Measurements from ENCODE around the gene SLC9A8. TPM values are rescaled to one million over a fixed set of nuclear protein-coding genes. Genes with fewer than 3 reads are reported as not detected.
A peak's percentile ranks its signal among the peaks of the same experiment; 100 is the strongest.
"Not testable (repeated sequence)": the region's sequence is repeated elsewhere in the genome, so short reads cannot be mapped to it uniquely, and the experiment has no call there.

Gene SLC9A8
- total RNA-seq, 1 donor from 2014 or later: 4.4 TPM

- no peak for ATAC-seq
These were observed 26.8 kb upstream of the SLC9A8 start for GRCh38 chr20:49785852-49786175.

GRCh38 chr20:49786196-49786595 is 26.4 kb upstream of the SLC9A8 start:
- ATAC-seq (no peak), DNase-seq (no peak)
- intact Hi-C loops (cut with micrococcal nuclease): no loop called here

More at GRCh38 chr20:49785852-49786175, 26.8 kb upstream of the SLC9A8 start:
- intact Hi-C loops (cut with micrococcal nuclease): no loop called here
- DNase-seq: no peak

GRCh38 chr20:49786668-49787370 is 25.8 kb upstream of the SLC9A8 start:
- ATAC-seq: no peak
- DNase-seq: no peak

GRCh38 chr20:49787371-49788357 is 25.0 kb upstream of the SLC9A8 start:
- intact Hi-C loops (cut with micrococcal nuclease): no loop called here
- no peak for DNase-seq
- no peak for ATAC-seq

More at GRCh38 chr20:49786668-49787370, 25.8 kb upstream of the SLC9A8 start:
- intact Hi-C loops (cut with micrococcal nuclease): no loop called here

GRCh38 chr20:49790077-49790798 is 22.4 kb upstream of the SLC9A8 start:
- DNase-seq (peak; percentile 41), ATAC-seq (peak; percentile 74)
- intact Hi-C loops (cut with micrococcal nuclease): no loop called here

- ATAC-seq: no peak
- intact Hi-C loops (cut with micrococcal nuclease): no loop called here
- no peak for DNase-seq
These were observed 21.5 kb upstream of the SLC9A8 start for GRCh38 chr20:49791165-49791564.

- ATAC-seq (no peak), DNase-seq (no peak)
- intact Hi-C loops (cut with micrococcal nuclease): no loop called here
These were observed 20.6 kb upstream of the SLC9A8 start for GRCh38 chr20:49792006-49792405.

GRCh38 chr20:49792611-49793010 is 20.0 kb upstream of the SLC9A8 start:
- ATAC-seq (no peak), DNase-seq (no peak)
- intact Hi-C loops (cut with micrococcal nuclease): no loop called here

- DNase-seq (no peak), ATAC-seq (no peak)
- intact Hi-C loops (cut with micrococcal nuclease): no loop called here
These were observed 18.1 kb upstream of the SLC9A8 start for GRCh38 chr20:49794336-49795134.

GRCh38 chr20:49795135-49795424 is 17.5 kb upstream of the SLC9A8 start:
- no peak for ATAC-seq
- DNase-seq: no peak
- intact Hi-C loops (cut with micrococcal nuclease): no loop called here

GRCh38 chr20:49796600-49797343 is 15.9 kb upstream of the SLC9A8 start:
- intact Hi-C loops (cut with micrococcal nuclease): no loop called here
- ATAC-seq: no peak

GRCh38 chr20:49797344-49797615 is 15.3 kb upstream of the SLC9A8 start:
- intact Hi-C loops (cut with micrococcal nuclease): no loop called here

More at GRCh38 chr20:49796600-49797343, 15.9 kb upstream of the SLC9A8 start:
- no peak for DNase-seq

GRCh38 chr20:49798718-49799117 is 13.9 kb upstream of the SLC9A8 start:
- DNase-seq (no peak), ATAC-seq (no peak)
- intact Hi-C loops (cut with micrococcal nuclease): no loop called here

More at GRCh38 chr20:49797344-49797615, 15.3 kb upstream of the SLC9A8 start:
- DNase-seq (no peak), ATAC-seq (no peak)

GRCh38 chr20:49799698-49800097 is 12.9 kb upstream of the SLC9A8 start:
- intact Hi-C loops (cut with micrococcal nuclease): no loop called here
- no peak for ATAC-seq
- no peak for DNase-seq

GRCh38 chr20:49803418-49803817 is 9.2 kb upstream of the SLC9A8 start:
- intact Hi-C loops (cut with micrococcal nuclease): no loop called here
- DNase-seq: no peak
- ATAC-seq: no peak

GRCh38 chr20:49804364-49804763 is 8.3 kb upstream of the SLC9A8 start:
- ATAC-seq (no peak), DNase-seq (no peak)
- intact Hi-C loops (cut with micrococcal nuclease): no loop called here

GRCh38 chr20:49805224-49805876 is 7.3 kb upstream of the SLC9A8 start:
- intact Hi-C loops (cut with micrococcal nuclease); DNase-seq; ATAC-seq: not testable (repeated sequence)

- intact Hi-C loops (cut with micrococcal nuclease): no loop called here
- no peak for ATAC-seq
- no peak for DNase-seq
These were observed 3.9 kb upstream of the SLC9A8 start for GRCh38 chr20:49808753-49809152.

Measured in left ventricle myocardium superior (tissue), 1 donor.